ENCODE measurements around the gene HOMER2. TPM values are rescaled to one million over a fixed set of nuclear protein-coding genes. Genes with fewer than 3 reads are reported as not detected.
A peak's percentile ranks its signal among the peaks of the same experiment; 100 is the strongest.

The HOMER2 gene
- total and polyA plus RNA-seq, 12 donors = 12.3 to 64.4 (median 43.2) TPM

DNA sequence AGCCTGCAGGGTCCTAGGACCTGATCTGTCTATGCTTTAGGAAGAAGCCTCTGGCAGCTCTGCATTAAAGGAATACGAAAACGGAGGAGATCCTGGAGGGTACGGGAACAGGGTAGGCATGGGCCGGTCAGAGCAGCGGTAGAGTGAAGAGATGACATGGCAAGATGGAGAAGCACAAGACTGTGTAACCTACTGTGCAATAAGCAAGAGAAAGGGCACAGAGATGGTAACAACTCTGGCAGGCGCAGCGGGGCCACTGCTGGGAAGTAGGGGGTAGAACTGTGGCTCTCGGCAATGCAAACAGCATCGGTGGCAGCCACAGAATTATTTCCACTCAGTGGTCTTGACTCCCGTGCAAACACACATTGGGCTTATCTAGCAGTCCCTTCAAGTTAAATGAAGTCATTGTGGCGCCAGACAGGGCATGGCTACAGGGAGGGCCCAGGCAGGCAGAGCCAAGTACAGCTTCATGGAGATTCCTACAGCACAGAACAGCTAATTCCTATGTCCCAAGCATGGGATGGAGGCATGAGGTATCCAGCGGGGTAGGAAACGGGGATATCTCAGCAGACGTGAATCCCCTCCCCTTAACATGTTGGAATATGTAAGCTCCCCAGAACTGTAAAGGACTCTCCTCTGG lies 114.3 kb downstream of the HOMER2 start:
- H3K9me3 ChIP-seq = peaks cover 0 to 4% (median 0%) of the 10 kb centered on the region in 11 donors
- peaks cover 0 to 1% (median 0%) of the 10 kb centered on the region in 9 donors for H3K4me1 ChIP-seq
- ATAC-seq = peak in 3 of 8 donors; percentile 14 to 39 (median 22)
- H3K27ac ChIP-seq = no peak overlapping the region
- TF ChIP-seq, protein P1, sequence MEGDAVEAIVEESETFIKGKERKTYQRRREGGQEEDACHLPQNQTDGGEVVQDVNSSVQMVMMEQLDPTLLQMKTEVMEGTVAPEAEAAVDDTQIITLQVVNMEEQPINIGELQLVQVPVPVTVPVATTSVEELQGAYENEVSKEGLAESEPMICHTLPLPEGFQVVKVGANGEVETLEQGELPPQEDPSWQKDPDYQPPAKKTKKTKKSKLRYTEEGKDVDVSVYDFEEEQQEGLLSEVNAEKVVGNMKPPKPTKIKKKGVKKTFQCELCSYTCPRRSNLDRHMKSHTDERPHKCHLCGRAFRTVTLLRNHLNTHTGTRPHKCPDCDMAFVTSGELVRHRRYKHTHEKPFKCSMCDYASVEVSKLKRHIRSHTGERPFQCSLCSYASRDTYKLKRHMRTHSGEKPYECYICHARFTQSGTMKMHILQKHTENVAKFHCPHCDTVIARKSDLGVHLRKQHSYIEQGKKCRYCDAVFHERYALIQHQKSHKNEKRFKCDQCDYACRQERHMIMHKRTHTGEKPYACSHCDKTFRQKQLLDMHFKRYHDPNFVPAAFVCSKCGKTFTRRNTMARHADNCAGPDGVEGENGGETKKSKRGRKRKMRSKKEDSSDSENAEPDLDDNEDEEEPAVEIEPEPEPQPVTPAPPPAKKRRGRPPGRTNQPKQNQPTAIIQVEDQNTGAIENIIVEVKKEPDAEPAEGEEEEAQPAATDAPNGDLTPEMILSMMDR (IDR thresholded peaks at IDR 0.05) = no peak
- H3K4me3 ChIP-seq = no peak overlapping the region
- intact Hi-C loops (cut with DNase I) = no loop called here
- peaks cover 0 to 61% (median 46%) of the 10 kb centered on the region in 9 donors for H3K36me3 ChIP-seq
- 89 to 90% methylated on average over 14 of the region's 14 CpGs for WGBS, 2 donors
- no peak for DNase-seq
- H3K27me3 ChIP-seq = no peaks in the 10 kb centered on the region

DNA sequence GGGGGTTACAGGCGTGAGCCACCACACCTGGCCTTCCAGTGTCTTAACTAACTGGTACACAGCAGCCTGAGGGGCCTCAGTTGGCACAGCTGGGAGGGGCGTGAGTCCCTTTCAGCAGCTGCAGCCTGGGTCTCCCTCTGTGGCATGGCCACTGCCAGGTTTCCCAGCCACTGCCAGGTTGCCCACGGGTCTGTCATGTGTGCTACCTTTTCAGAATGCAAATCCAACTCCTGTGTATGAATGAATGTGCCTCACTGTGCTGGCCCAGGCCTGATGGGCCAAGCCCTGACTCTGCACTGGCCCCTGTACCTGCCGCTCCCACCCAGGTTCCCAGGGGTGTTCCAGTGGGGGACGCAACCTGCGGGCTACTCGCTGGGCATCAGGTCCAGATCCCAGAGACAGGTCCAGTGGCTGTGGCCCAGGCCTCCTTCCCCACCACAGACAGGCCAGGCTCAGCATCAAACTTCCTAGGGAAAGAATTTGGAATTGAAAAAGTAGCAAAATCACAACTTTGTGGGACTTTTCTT lies 117.1 kb downstream of the HOMER2 start:
- no peak overlapping the region for H3K27ac ChIP-seq
- H3K4me3 ChIP-seq = no peak overlapping the region
- peaks cover 0 to 81% (median 70%) of the 10 kb centered on the region in 9 donors for H3K36me3 ChIP-seq
- peaks cover 0 to 4% (median 0%) of the 10 kb centered on the region in 11 donors for H3K9me3 ChIP-seq
- H3K4me1 ChIP-seq = peaks cover 0 to 19% (median 0%) of the 10 kb centered on the region in 9 donors
- TF ChIP-seq, protein P1 (IDR thresholded peaks at IDR 0.05) = no peak
- intact Hi-C loops (cut with DNase I) = no loop called here
- ATAC-seq = no peak
- DNase-seq = no peak
- H3K27me3 ChIP-seq = no peaks in the 10 kb centered on the region
- WGBS, 2 donors = 96 to 99% methylated on average over 7 of the region's 7 CpGs

DNA sequence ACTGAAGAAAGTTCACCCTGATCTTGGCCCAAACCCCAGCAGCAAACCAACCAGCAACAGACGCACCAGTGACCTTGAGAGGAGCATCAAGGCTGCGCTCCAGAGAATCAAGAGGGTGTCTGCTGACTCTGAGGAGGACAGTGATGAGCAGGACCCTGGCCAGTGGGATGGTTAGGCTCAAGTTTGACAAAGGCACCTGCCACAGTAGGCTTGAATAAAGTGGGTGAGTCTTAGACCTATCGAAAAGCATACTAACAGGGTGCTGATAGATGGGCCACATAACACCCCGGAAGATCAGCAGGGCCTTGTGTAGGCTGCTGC lies 119.2 kb downstream of the HOMER2 start:
- Histone ChIP-seq H3K9me3 (no peaks in the 10 kb centered on the region), H3K4me1 (peaks cover 0 to 19% (median 0%) of the 10 kb centered on the region in 9 donors), H3K36me3 (peaks cover 0 to 100% (median 84%) of the 10 kb centered on the region in 9 donors), H3K4me3 (no peak overlapping the region), H3K27ac (peak overlapping the region in 2 of 10 donors; percentile 21 to 35), H3K27me3 (no peaks in the 10 kb centered on the region)
- intact Hi-C loops (cut with DNase I) = no loop called here
- TF ChIP-seq, protein P1 (IDR thresholded peaks at IDR 0.05) = no peak
- DNase-seq (no peak), ATAC-seq (peak in 3 of 8 donors; percentile 14 to 53 (median 20))
- WGBS, 2 donors = 77% methylated on average over 4 of the region's 4 CpGs

DNA sequence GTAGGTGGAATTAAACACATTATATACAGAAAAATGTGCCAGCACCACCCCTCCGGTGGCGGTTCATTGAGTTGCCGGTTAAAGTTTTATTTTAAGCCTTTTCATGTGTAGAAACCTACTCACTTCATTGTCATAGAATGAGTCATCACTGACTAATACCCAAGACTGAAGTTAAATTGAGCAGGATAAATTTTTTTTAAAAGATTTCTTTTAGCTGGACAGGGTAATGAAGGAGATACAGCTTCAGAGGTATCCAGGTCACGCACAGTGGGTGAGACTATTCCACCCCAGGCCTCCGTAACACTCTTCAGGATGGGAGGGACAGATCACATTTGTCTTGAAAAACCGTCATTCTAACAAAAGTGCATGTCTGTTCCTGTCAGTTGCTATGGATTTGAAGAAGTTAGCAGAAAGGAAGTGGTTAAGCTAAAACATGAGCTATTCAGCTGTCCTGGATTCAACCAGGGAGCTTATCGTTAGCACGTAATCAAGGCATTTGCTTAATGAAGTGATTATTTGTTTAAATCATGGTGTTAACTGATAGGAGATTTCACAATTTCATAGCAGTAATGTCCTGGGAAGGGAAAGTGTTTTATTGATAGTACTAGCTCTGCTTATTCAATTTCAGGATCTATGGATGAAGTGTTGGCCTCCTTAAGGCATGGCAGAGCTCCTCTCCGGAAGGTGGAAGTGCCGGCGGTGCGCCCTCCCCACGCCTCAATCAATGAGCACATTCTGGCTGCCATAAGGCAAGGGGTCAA lies 119.7 kb downstream of the HOMER2 start:
- intact Hi-C loops (cut with DNase I) = no loop called here
- DNase-seq = no peak
- no peaks in the 10 kb centered on the region for H3K27me3 ChIP-seq
- H3K4me1 ChIP-seq = peaks cover 0 to 19% (median 0%) of the 10 kb centered on the region in 9 donors
- WGBS, 2 donors = 76 to 83% methylated on average over 13 of the region's 13 CpGs
- peak overlapping the region in 3 of 10 donors; percentile 21 to 42 (median 35) for H3K27ac ChIP-seq
- no peak overlapping the region for H3K4me3 ChIP-seq
- peak in 3 of 8 donors; percentile 10 to 46 (median 29) for ATAC-seq
- TF ChIP-seq, protein P1 (IDR thresholded peaks at IDR 0.05) = no peak
- H3K36me3 ChIP-seq = peaks cover 0 to 100% (median 84%) of the 10 kb centered on the region in 9 donors
- H3K9me3 ChIP-seq = no peaks in the 10 kb centered on the region

Measured in heart right ventricle (tissue), 16 donors.